H7 (cell line): ENCODE data around the gene KRT3. TPM values are rescaled to one million over a fixed set of nuclear protein-coding genes. Genes with fewer than 3 reads are reported as not detected.

Source experiments
- DNase-seq: peaks from one replicate; pipeline ENCODE4 v3.0.0; 2012
- H3K27me3 ChIP-seq: 2 replicates; pipeline ENCODE4 v1.6.0; 2011; ENCODE audit warnings: mild to moderate bottlenecking, low read length; ENCODE audit not compliant: control insufficient read depth, insufficient read depth
- H3K36me3 ChIP-seq: replicated peaks from 2 replicates; pipeline ENCODE4 v1.5.1; 2011; ENCODE audit warnings: low read length; ENCODE audit not compliant: control insufficient read depth, insufficient read depth
- H3K4me3 ChIP-seq: 2 replicates; pipeline ENCODE4 v1.5.1; 2011; ENCODE audit warnings: low read depth, mild to moderate bottlenecking, control low read depth, low read length, moderate library complexity; ENCODE audit not compliant: insufficient read depth
- total RNA-seq: library from RNA; depleted of rRNA; stranded (reverse); fragments of >200 nt; shearing (Covaris generic); gene quantifications from 2 replicates; pipeline ENCODE4 v1.2.3, GENCODE V29; 2014

The KRT3 gene
- total RNA-seq, 1 experiment from 2014 or later = not detected

- H3K27me3 ChIP-seq = no peaks in the 10 kb centered on the region; the same call in 1 of the 2 replicates
- no peaks in the 10 kb centered on the region for H3K36me3 ChIP-seq
- H3K4me3 ChIP-seq = no peak overlapping the region
- DNase-seq = no peak
These were observed 37.3 kb upstream of the KRT3 start for GRCh38 chr12:52832985-52833905.

GRCh38 chr12:52832451-52832850, 36.5 kb upstream of the KRT3 start:
- DNase-seq = no peak
- no peaks in the 10 kb centered on the region for H3K36me3 ChIP-seq
- no peaks in the 10 kb centered on the region; the same call in 1 of the 2 replicates for H3K27me3 ChIP-seq
- H3K4me3 ChIP-seq = no peak overlapping the region

- Histone ChIP-seq H3K36me3 (no peaks in the 10 kb centered on the region), H3K27me3 (no peaks in the 10 kb centered on the region; the same call in 1 of the 2 replicates), H3K4me3 (no peak overlapping the region)
- no peak for DNase-seq
These were observed 35.3 kb upstream of the KRT3 start for GRCh38 chr12:52831251-52831650.

GRCh38 chr12:52829986-52830770, 34.3 kb upstream of the KRT3 start:
- H3K36me3 ChIP-seq = no peaks in the 10 kb centered on the region
- DNase-seq = no peak
- no peaks in the 10 kb centered on the region; the same call in 1 of the 2 replicates for H3K27me3 ChIP-seq
- no peak overlapping the region for H3K4me3 ChIP-seq

- DNase-seq = no peak
- H3K36me3 ChIP-seq = no peaks in the 10 kb centered on the region
- no peaks in the 10 kb centered on the region; the same call in 1 of the 2 replicates for H3K27me3 ChIP-seq
- no peak overlapping the region for H3K4me3 ChIP-seq
These were observed 32.7 kb upstream of the KRT3 start for GRCh38 chr12:52828591-52829021.

GRCh38 chr12:52828156-52828555, 32.2 kb upstream of the KRT3 start:
- Histone ChIP-seq H3K4me3 (no peak overlapping the region), H3K27me3 (no peaks in the 10 kb centered on the region; the same call in 1 of the 2 replicates), H3K36me3 (no peaks in the 10 kb centered on the region)
- DNase-seq = no peak

- Histone ChIP-seq H3K4me3 (no peak overlapping the region), H3K27me3 (no peaks in the 10 kb centered on the region; the same call in 1 of the 2 replicates), H3K36me3 (no peaks in the 10 kb centered on the region)
- no peak for DNase-seq
These were observed 31.7 kb upstream of the KRT3 start for GRCh38 chr12:52827499-52828090.

- Histone ChIP-seq H3K36me3 (no peaks in the 10 kb centered on the region), H3K4me3 (no peak overlapping the region), H3K27me3 (no peaks in the 10 kb centered on the region; the same call in 1 of the 2 replicates)
- DNase-seq = no peak
These were observed 30.9 kb upstream of the KRT3 start for GRCh38 chr12:52826611-52827498.

GRCh38 chr12:52825961-52826360, 30.0 kb upstream of the KRT3 start:
- H3K4me3 ChIP-seq = no peak overlapping the region
- H3K36me3 ChIP-seq = no peaks in the 10 kb centered on the region
- H3K27me3 ChIP-seq = no peaks in the 10 kb centered on the region; the same call in 1 of the 2 replicates
- no peak for DNase-seq

GRCh38 chr12:52824741-52825410, 29.0 kb upstream of the KRT3 start:
- no peak for DNase-seq
- H3K36me3 ChIP-seq = no peaks in the 10 kb centered on the region
- H3K4me3 ChIP-seq = no peak overlapping the region
- H3K27me3 ChIP-seq = no peaks in the 10 kb centered on the region; the same call in 1 of the 2 replicates

GRCh38 chr12:52823761-52824450, 28.0 kb upstream of the KRT3 start:
- Histone ChIP-seq H3K36me3 (no peaks in the 10 kb centered on the region), H3K4me3 (no peak overlapping the region), H3K27me3 (no peaks in the 10 kb centered on the region)
- DNase-seq = no peak

- Histone ChIP-seq H3K4me3 (no peak overlapping the region), H3K36me3 (no peaks in the 10 kb centered on the region), H3K27me3 (no peaks in the 10 kb centered on the region)
- peak; percentile 30 for DNase-seq
These were observed 27.0 kb upstream of the KRT3 start for GRCh38 chr12:52822771-52823510.
